ENCODE results near the gene TWF2.

DNA sequence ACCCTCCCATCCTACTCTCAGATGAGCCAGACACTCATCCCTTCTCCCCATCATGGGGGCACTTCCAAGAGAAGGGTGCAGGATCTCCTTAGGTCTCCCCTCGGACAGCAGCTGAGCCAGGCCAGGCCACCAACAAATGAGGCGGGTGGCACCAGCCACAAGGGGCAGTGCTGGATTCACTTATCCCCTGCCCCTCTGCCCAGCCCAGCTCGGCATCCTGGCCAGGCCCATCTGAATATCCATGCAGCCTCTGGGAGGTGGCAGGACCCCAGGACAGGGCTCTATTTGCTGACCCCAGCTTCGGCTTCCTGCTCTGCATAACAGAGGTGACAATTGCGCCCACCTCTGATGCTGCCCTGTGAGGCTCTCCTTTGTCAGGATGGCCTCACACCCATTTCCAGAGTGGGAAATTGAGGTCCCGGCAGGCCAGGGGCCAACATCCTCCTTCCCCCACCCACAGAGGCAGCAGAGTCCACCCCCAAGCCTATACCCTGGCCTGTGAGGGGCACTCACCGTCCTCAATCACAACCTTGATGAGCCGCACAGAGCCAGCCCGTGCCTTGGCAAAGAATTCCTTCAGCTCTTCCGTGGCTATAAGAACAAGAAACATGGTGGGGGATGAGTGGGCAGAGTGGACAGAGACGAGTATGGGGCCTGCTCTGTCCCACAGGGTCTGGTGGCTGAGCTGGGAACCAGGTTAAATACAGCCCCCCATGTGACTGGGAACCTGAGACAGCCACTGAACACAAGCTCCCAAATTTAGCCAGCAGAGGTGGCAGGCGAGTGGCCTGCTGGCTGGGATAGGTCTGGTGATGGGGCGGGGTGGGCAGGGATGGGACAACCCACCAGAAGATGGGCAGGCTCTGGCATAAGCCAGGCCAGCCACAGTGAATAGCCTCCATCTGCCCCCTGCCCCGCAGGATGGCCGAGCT lies 4.2 kb downstream of the TWF2 start:
- TF ChIP-seq TCF12 (IDR thresholded peaks at IDR 0.05; ENCODE audit: low read depth) (no peak), EP300 (IDR thresholded peaks at IDR 0.05; ENCODE audit: borderline replicate concordance) (no peak), EGR1 (IDR thresholded peaks at IDR 0.05) (no peak)
- TF ChIP-seq, protein P1, sequence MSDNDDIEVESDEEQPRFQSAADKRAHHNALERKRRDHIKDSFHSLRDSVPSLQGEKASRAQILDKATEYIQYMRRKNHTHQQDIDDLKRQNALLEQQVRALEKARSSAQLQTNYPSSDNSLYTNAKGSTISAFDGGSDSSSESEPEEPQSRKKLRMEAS (IDR thresholded peaks at IDR 0.05): no peak
